CD14-positive monocyte (primary cell): ENCODE results near the gene DLG1. TPM values are rescaled to one million over a fixed set of nuclear protein-coding genes. Genes with fewer than 3 reads are reported as not detected.

Source experiments
- DNase-seq, 3 donors: peaks; one replicate each; pipeline ENCODE4 v3.0.0-alpha.2; 2011 to 2022
- H2AFZ ChIP-seq: 2 replicates; pipeline ENCODE4 v1.6.0; 2012; ENCODE audit warnings: mild to moderate bottlenecking, low read depth, low read length, inconsistent platforms; ENCODE audit not compliant: insufficient read depth, poor library complexity, severe bottlenecking
- H3K27ac ChIP-seq, 2 donors: 1 replicate in 1 of 2; 2 replicates in 1 of 2; pipeline ENCODE4 v1.5.1; 2012 to 2013; ENCODE audit warnings: low read length in 2 of 2, control low read depth in 1 of 2, inconsistent platforms in 1 of 2, low read depth in 1 of 2, mild to moderate bottlenecking in 1 of 2
- H3K27me3 ChIP-seq, 2 donors: one replicate each; pipeline versions ENCODE4 v1.6.0 to v1.6.1; 2011 to 2013; ENCODE audit warnings: low read length in 2 of 2; ENCODE audit not compliant: control insufficient read depth in 2 of 2, insufficient read depth in 2 of 2
- H3K36me3 ChIP-seq, 2 donors: replicated peaks in 1 of 2; 1 replicate in 1 of 2; 2 replicates in 1 of 2; pipeline versions ENCODE4 v1.5.1 to v1.6.1; 2012 to 2013; ENCODE audit warnings: low read length in 2 of 2, control low read depth in 1 of 2, inconsistent platforms in 1 of 2, mild to moderate bottlenecking in 1 of 2; ENCODE audit not compliant: insufficient read depth in 2 of 2, control insufficient read depth in 1 of 2
- H3K4me1 ChIP-seq, 2 donors: 1 replicate in 1 of 2; 2 replicates in 1 of 2; pipeline versions ENCODE4 v1.5.1 to v1.6.1; 2012 to 2013; ENCODE audit warnings: low read length in 2 of 2, control low read depth in 1 of 2, inconsistent platforms in 1 of 2, mild to moderate bottlenecking in 1 of 2, moderate library complexity in 1 of 2; ENCODE audit not compliant: insufficient read depth in 2 of 2, control insufficient read depth in 1 of 2
- H3K4me2 ChIP-seq: replicated peaks from 2 replicates; pipeline ENCODE3; 2012; ENCODE audit warnings: low read length, moderate library complexity, mild to moderate bottlenecking; ENCODE audit not compliant: poor library complexity, severe bottlenecking; ENCODE audit errors: extremely low read depth
- H3K4me3 ChIP-seq, 3 experiments: fragments of 200-600 bp in 1 of 3; sonication (generic) in 1 of 3; replicated peaks in 1 of 3; 1 replicate in 2 of 3; 2 replicates in 1 of 3; pipeline ENCODE4 v1.5.1; 2011 to 2013; ENCODE audit warnings: low read length in 3 of 3, mild to moderate bottlenecking in 3 of 3, control low read depth in 2 of 3, low read depth in 2 of 3, inconsistent platforms in 1 of 3, moderate library complexity in 1 of 3
- H3K79me2 ChIP-seq: 2 replicates; pipeline ENCODE4 v1.6.0; 2012; ENCODE audit warnings: mild to moderate bottlenecking, control low read depth, inconsistent platforms, low read length, moderate library complexity; ENCODE audit not compliant: insufficient read depth
- H3K9ac ChIP-seq: 2 replicates; pipeline ENCODE4 v1.6.0; 2017; ENCODE audit warnings: low read length, mild to moderate bottlenecking; ENCODE audit not compliant: insufficient read depth, poor library complexity, severe bottlenecking
- H3K9me3 ChIP-seq, 2 donors: replicated peaks in 1 of 2; 1 replicate in 1 of 2; 2 replicates in 1 of 2; pipeline versions ENCODE4 v1.5.1 to v1.6.1; 2012 to 2013; ENCODE audit warnings: low read length in 2 of 2, control low read depth in 1 of 2; ENCODE audit not compliant: control insufficient read depth in 1 of 2, insufficient read depth in 1 of 2
- H4K20me1 ChIP-seq: 2 replicates; pipeline ENCODE4 v1.6.0; 2012; ENCODE audit warnings: mild to moderate bottlenecking, low read length, control low read depth, moderate library complexity; ENCODE audit not compliant: insufficient read depth
- H3K27ac Mint-ChIP-seq, 7 donors: one replicate each; pipeline ENCODE4 v1.8.0; 2020; ENCODE audit warnings: mild to moderate bottlenecking in 7 of 7, mixed read lengths in 7 of 7, moderate library complexity in 6 of 7, inconsistent platforms in 2 of 7
- H3K27me3 Mint-ChIP-seq, 3 donors: one replicate each; pipeline ENCODE4 v1.8.0; 2021 to 2022; ENCODE audit warnings: low read depth in 3 of 3, mild to moderate bottlenecking in 3 of 3, mixed read lengths in 3 of 3, moderate library complexity in 3 of 3, inconsistent platforms in 1 of 3
- H3K36me3 Mint-ChIP-seq, 2 donors: one replicate each; pipeline ENCODE4 v1.8.0; 2020; ENCODE audit warnings: mixed read lengths in 2 of 2, inconsistent platforms in 1 of 2, mild to moderate bottlenecking in 1 of 2
- H3K4me1 Mint-ChIP-seq: one replicate; pipeline ENCODE4 v1.8.0; 2020; ENCODE audit warnings: mild to moderate bottlenecking, mixed read lengths
- H3K4me3 Mint-ChIP-seq, 2 donors: one replicate each; pipeline ENCODE4 v1.8.0; 2020; ENCODE audit warnings: mild to moderate bottlenecking in 2 of 2, mixed read lengths in 2 of 2, moderate library complexity in 1 of 2
- H3K9me3 Mint-ChIP-seq, 7 donors: one replicate each; pipeline ENCODE4 v1.8.0; 2020 to 2022; ENCODE audit warnings: mixed read lengths in 7 of 7, mild to moderate bottlenecking in 6 of 7, moderate library complexity in 6 of 7, inconsistent platforms in 2 of 7
- WGBS: methylation state at CpG from one replicate; pipeline ENCODE4 v1.1.5; 2013; ENCODE audit warnings: missing lambda C conversion rate; ENCODE audit not compliant: insufficient coverage; 5-methylcytosine and 5-hydroxymethylcytosine counted together
- intact Hi-C, 2 donors: fragments of 100-400 bp; cut with micrococcal nuclease; formaldehyde crosslinking; loops; one replicate each; pipeline versions ENCODE4 v1.15.0 to v1.15.1; 2023
- polyA plus RNA-seq, 3 donors: library from polyadenylated mRNA; depleted of rRNA in 1 of 3; unstranded in 2 of 3; stranded (reverse) in 1 of 3; fragments of 300-500 nt in 2 of 3; fragments of >200 nt in 1 of 3; fragmentation: Illumina TruSeq in 2 of 3; gene quantifications; 1 replicate in 2 of 3; 2 replicates in 1 of 3; pipeline ENCODE4 v1.2.3, GENCODE V29; 2012 to 2021
- TF ChIP-seq, protein P1 (sequence below): fragments of 200-600 bp; IDR thresholded peaks from one replicate; pipeline ENCODE4 v1.8.0; 2022; ENCODE audit warnings: antibody characterized with exemption, mild to moderate bottlenecking

DLG1 gene
- polyA plus RNA-seq, 3 donors = 6.5 to 21.9 (median 10.2) TPM

DNA sequence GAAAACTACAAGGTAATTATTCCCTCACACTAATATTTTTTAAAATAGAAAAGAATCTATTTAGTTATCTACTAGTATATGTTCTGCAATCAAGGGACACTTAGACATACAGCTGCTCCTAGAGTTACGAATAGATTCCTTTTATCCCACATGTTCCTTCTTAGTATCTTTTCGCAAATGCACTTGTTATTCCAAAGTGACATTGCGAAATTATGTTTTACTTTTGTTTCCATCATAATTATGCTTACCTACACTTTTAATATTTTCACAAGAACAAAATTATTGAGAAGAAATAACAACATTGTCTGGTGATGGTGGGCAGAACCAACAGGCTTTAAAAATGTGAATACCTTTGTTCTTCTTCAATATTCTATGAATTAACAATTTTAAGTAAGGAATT is 161.7 kb downstream of the DLG1 start:
- Histone ChIP-seq H3K4me2 (no peak overlapping the region), H3K79me2 (no peaks in the 10 kb centered on the region), H3K27ac (peak overlapping the region in 1 of 2 donors; percentile 6), H3K9me3 (peaks cover 13 to 19% of the 10 kb centered on the region in 2 donors), H3K4me3 (no peak overlapping the region), H3K36me3 (peaks cover 18 to 48% of the 10 kb centered on the region in 2 donors), H3K27me3 (no peaks in the 10 kb centered on the region), H2AFZ (no peak overlapping the region), H3K4me1 (peaks cover 6 to 13% of the 10 kb centered on the region in 2 donors), H3K9ac (no peak overlapping the region), H4K20me1 (no peaks in the 10 kb centered on the region)
- H3K27me3 Mint-ChIP-seq = no peaks in the 10 kb centered on the region
- TF ChIP-seq, protein P1, sequence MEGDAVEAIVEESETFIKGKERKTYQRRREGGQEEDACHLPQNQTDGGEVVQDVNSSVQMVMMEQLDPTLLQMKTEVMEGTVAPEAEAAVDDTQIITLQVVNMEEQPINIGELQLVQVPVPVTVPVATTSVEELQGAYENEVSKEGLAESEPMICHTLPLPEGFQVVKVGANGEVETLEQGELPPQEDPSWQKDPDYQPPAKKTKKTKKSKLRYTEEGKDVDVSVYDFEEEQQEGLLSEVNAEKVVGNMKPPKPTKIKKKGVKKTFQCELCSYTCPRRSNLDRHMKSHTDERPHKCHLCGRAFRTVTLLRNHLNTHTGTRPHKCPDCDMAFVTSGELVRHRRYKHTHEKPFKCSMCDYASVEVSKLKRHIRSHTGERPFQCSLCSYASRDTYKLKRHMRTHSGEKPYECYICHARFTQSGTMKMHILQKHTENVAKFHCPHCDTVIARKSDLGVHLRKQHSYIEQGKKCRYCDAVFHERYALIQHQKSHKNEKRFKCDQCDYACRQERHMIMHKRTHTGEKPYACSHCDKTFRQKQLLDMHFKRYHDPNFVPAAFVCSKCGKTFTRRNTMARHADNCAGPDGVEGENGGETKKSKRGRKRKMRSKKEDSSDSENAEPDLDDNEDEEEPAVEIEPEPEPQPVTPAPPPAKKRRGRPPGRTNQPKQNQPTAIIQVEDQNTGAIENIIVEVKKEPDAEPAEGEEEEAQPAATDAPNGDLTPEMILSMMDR = no peak
- H3K36me3 Mint-ChIP-seq = peaks cover 42 to 46% of the 10 kb centered on the region in 2 donors
- peaks cover 11% of the 10 kb centered on the region for H3K4me1 Mint-ChIP-seq
- 100% methylated on average over 1 of the region's 3 CpGs for WGBS
- DNase-seq = no peak
- H3K27ac Mint-ChIP-seq = peak overlapping the region in 2 of 7 donors; percentile 42 to 55
- H3K9me3 Mint-ChIP-seq = peaks cover 6 to 19% (median 13%) of the 10 kb centered on the region in 7 donors
- no peak overlapping the region for H3K4me3 Mint-ChIP-seq
- intact Hi-C loops = no loop called here

DNA sequence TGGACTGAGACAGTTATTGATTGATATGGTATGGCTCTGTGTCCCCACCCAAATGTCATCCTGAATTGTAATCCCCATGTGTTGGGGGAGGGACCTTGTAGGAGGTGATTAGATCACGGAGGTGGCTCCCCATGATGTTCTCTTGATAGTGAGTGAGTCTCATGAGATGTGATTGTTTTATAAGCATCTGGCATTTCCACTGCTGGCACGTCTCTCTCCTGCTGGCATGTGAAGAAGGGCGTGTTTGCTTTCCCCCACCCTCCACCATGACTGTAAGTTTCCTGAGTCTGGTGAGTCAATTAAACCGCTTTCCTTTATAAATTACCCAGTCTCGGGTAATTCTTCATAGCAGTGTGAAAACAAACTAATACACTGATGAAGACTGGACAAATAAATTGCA is 163.2 kb downstream of the DLG1 start:
- H3K36me3 Mint-ChIP-seq = peaks cover 40% of the 10 kb centered on the region in 2 donors
- H3K4me1 Mint-ChIP-seq = peaks cover 11% of the 10 kb centered on the region
- Histone ChIP-seq H3K79me2 (no peaks in the 10 kb centered on the region), H2AFZ (no peak overlapping the region), H3K27me3 (no peaks in the 10 kb centered on the region), H3K9me3 (peaks cover 13 to 19% of the 10 kb centered on the region in 2 donors), H4K20me1 (no peaks in the 10 kb centered on the region), H3K27ac (no peak overlapping the region), H3K36me3 (peaks cover 21 to 48% of the 10 kb centered on the region in 2 donors), H3K4me1 (peaks cover 6 to 13% of the 10 kb centered on the region in 2 donors), H3K9ac (no peak overlapping the region), H3K4me3 (no peak overlapping the region), H3K4me2 (no peak overlapping the region)
- H3K27ac Mint-ChIP-seq = peak overlapping the region in 2 of 7 donors; percentile 12 to 39
- TF ChIP-seq, protein P1 = no peak
- H3K27me3 Mint-ChIP-seq = no peaks in the 10 kb centered on the region
- 100% methylated on average over 1 of the region's 5 CpGs for WGBS
- peaks cover 6 to 19% (median 14%) of the 10 kb centered on the region in 7 donors for H3K9me3 Mint-ChIP-seq
- DNase-seq = no peak
- no peak overlapping the region for H3K4me3 Mint-ChIP-seq
- intact Hi-C loops = no loop called here
